GM06990 (cell line): ENCODE measurements around the gene ZBTB45.
"Not testable (repeated sequence)": the region's sequence is repeated elsewhere in the genome, so short reads cannot be mapped to it uniquely, and the experiment has no call there.

Experiments used
- DNase-seq: peaks from one replicate; pipeline ENCODE4 v3.0.0-alpha.2; 2011; ENCODE audit not compliant: insufficient read length; ENCODE audit errors: extremely low read depth
- H3K27me3 ChIP-seq: replicated peaks from 2 replicates; pipeline ENCODE4 v1.6.0; 2011; ENCODE audit warnings: low read length; ENCODE audit not compliant: control insufficient read depth, insufficient read depth
- H3K36me3 ChIP-seq: 2 replicates; pipeline ENCODE4 v1.5.1; 2011; ENCODE audit warnings: low read length; ENCODE audit not compliant: control insufficient read depth, insufficient read depth
- H3K4me3 ChIP-seq: replicated peaks from 2 replicates; pipeline ENCODE4 v1.5.1; 2011; ENCODE audit warnings: low read depth, mild to moderate bottlenecking, control low read depth, low read length
- TF ChIP-seq, protein P1 (sequence below): IDR thresholded peaks from 2 replicates; pipeline ENCODE4 v1.5.1; 2011; ENCODE audit warnings: low read length, control low read depth, mild to moderate bottlenecking, inconsistent platforms; ENCODE audit not compliant: insufficient read depth, poor library complexity, severe bottlenecking

Gene ZBTB45

DNA sequence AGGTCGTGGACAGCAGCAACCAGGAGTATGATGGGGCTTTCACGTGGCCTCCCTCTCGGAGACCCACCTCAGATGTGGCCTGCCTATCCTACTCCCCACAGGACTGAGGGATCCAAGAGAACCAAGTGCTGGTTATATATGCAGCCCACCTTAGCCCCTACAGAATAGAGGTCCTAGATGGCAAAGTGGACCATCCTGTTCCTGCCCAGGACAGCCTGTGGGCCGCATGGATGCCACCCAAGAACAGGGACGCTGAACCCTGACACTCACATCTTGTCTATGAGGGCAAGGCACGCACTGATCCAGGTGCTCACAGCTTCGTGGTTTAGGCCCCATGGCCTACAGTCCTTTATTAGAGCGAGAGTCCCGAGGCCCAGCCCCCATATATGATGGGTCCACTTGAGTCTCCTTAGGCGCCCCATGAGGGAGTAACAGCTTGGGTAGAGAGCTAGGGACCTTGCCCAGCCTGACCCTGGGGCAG, 6.4 kb downstream of the ZBTB45 start:
- Histone ChIP-seq H3K4me3 (no peak overlapping the region), H3K27me3 (no peaks in the 10 kb centered on the region), H3K36me3 (peaks cover 9% of the 10 kb centered on the region)
- TF ChIP-seq, protein P1, sequence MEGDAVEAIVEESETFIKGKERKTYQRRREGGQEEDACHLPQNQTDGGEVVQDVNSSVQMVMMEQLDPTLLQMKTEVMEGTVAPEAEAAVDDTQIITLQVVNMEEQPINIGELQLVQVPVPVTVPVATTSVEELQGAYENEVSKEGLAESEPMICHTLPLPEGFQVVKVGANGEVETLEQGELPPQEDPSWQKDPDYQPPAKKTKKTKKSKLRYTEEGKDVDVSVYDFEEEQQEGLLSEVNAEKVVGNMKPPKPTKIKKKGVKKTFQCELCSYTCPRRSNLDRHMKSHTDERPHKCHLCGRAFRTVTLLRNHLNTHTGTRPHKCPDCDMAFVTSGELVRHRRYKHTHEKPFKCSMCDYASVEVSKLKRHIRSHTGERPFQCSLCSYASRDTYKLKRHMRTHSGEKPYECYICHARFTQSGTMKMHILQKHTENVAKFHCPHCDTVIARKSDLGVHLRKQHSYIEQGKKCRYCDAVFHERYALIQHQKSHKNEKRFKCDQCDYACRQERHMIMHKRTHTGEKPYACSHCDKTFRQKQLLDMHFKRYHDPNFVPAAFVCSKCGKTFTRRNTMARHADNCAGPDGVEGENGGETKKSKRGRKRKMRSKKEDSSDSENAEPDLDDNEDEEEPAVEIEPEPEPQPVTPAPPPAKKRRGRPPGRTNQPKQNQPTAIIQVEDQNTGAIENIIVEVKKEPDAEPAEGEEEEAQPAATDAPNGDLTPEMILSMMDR: no peak
- DNase-seq: no peak

DNA sequence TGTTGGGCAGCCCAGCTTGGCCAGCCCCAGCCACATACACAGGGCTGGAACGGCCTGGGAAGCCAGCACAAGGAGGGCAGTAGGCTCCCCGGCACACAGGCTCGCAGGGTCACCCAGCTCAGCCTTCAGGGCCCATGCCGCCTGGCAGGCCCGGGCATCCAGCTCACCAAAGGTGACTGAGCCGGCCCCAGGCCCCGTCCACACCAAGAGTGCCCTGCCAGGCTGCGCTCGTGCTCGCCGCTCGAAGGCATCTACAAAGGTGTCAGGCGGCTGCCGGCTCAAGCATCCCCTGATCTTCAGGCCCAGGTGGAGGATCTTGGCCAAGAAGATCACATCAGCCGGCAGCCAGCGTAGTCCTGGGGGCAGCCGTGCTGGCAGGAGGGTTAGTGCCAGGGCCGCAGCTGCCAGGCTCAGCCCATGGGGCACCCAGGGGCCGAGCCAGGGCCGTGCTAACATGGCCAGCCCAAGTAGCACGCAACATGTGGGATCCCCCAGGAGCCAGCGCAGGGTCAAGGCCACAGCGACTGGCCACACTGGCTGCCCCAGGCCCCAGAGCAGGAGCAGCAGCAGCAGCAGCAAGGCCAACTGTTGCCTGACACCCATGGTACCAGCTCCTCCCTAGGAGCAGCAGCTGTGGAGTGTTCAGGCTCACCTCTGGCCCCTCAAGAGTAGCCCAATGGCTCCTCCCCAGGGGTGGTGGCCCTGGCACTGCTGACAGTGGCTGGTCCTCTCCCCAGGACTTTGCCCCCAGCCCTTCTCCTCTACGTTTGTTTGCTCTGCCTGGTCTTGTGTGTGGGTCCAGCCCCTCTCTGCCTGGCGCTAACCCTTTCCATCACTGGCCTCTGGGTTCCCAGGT, 8.0 kb downstream of the ZBTB45 start, which contains the start of gene SLC27A5:
Gene SLC27A5 (minus strand): TSS at position 640 of the 856 bp plus-strand sequence. CDS start 37 bp downstream, at position 603.
- Histone ChIP-seq H3K4me3 (no peak within 1 kb of the TSS), H3K27me3 (no peaks in the 10 kb centered on the region), H3K36me3 (peaks cover 3% of the 10 kb centered on the region)
- TF ChIP-seq, protein P1: no peak
- DNase-seq: no peak

DNA sequence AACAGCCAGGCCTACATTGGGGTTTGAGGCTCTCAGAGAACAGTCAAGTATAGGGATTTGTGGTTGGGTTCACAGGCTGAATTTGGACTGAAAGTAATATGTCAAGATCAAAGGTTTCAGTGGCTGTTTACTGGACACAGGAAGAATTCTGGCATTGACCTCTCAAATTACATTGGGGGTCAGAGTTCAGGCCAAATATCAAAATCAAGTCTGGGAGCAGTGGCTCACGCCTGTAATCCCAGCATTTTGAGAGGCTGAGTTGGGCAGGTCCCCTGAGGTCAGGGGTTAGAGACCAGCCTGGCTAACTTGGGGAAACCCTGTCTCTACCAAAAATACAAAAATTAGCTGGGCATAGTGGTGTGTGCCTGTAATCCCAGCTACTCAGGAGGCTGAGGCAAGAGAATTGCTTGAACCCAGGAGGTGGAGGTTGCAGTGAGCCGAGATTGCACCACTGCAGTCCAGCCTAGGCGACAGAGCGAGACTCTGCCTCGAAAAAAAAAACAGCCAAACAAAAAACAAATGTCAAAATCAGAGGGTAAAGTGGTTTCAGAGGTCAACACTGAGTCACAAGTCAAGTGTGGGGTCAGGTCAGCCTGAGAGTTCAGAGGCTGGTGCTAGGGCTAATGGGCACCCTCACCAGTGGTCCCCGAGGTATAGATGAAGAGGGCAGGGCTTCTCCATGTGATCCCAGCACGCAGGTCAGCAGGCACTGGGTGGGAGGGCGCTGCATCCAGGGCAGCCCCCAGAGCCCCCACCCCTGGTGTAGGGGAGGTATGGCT, 9.3 kb downstream of the ZBTB45 start:
- no peaks in the 10 kb centered on the region for H3K36me3 ChIP-seq
- no peak for DNase-seq
- H3K4me3 ChIP-seq: no peak overlapping the region
- H3K27me3 ChIP-seq: no peaks in the 10 kb centered on the region
- TF ChIP-seq, protein P1: no peak

DNA sequence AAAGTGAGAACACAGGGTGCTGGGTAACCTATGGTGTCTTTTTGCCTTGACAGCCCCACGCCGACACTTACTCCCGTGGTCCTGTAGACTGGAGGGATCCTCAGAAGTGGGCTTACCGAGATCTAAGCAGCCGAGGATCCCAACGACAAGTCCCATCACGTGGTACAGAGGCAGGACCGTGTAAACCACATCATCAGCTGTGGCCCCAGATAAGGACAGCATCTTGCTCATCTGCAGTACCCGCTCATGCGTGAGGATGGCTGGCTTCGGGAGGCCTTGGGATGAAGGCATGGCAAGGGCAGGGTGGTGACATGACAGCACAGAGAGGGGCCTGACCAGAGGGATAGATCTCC, 9.9 kb downstream of the ZBTB45 start:
- Histone ChIP-seq H3K36me3 (no peaks in the 10 kb centered on the region), H3K27me3 (no peaks in the 10 kb centered on the region), H3K4me3 (no peak overlapping the region)
- no peak for DNase-seq
- TF ChIP-seq, protein P1: no peak

DNA sequence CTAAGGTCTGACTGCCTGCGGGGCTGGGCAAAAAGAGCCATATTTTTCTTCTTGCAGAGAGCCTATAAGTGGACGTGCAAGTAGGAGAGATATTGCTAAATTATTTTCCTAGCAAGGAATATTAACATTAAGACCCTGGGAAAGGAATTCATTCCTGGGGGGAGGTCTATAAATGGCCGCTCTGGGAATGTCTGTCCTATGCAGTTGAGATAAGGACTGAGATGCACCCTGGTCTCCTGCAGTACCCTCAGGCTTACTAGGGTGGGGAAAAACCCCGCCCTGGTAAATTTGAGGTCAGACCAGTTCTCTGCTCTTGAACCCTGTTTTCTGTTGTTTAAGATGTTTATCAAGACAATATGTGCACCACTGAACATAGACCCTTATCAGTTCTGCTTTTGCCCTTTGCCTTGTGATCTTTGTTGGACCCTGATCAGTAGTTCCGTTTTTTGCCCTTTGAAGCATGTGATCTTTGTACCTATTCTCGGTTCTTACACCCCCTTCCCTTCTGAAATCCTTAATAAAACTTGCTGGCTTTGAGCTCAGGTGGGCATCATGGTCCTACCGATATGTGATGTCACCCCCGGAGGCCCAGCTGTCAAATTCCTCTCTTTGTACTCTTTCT, 11.9 kb downstream of the ZBTB45 start:
- not testable (repeated sequence) for H3K36me3 ChIP-seq, DNase-seq, H3K4me3 ChIP-seq, H3K27me3 ChIP-seq
